Pancreas (tissue), 10 donors: Measurements from ENCODE around the gene SIAH2. TPM values are rescaled to one million over a fixed set of nuclear protein-coding genes. Genes with fewer than 3 reads are reported as not detected.

Experiments
- ATAC-seq, 4 donors: fragments of 200-7000 bp; cut with Tn5 transposase; one replicate each; pipeline versions ENCODE4 v1.8.0 to v1.9.1; 2020; ENCODE audit warnings: mild to moderate bottlenecking in 4 of 4, moderate library complexity in 4 of 4
- DNase-seq, 6 donors: peaks; one replicate each; pipeline ENCODE4 v3.0.0-alpha.2; 2020
- FAIRE-seq: peaks from 2 replicates; lab custom pipeline; 2012; peaks lifted over from hg19 to GRCh38; lab: Jason Lieb, UNC
- H3K27ac ChIP-seq, 4 donors: fragments of 200-600 bp; sonication (generic); 1 replicate in 3 of 4; 2 replicates in 1 of 4; pipeline versions ENCODE4 v1.5.0 to v1.8.0; 2020
- H3K27me3 ChIP-seq, 4 donors: fragments of 200-600 bp; one replicate each; pipeline ENCODE4 v1.8.0; 2021
- H3K36me3 ChIP-seq, 3 donors: fragments of 200-600 bp; sonication (generic) in 1 of 3; one replicate each; pipeline versions ENCODE4 v1.5.0 to v1.8.0; 2020 to 2021
- H3K4me1 ChIP-seq, 3 donors: fragments of 200-600 bp; one replicate each; pipeline ENCODE4 v1.8.0; 2021
- H3K4me3 ChIP-seq, 4 donors: fragments of 200-600 bp; sonication (generic) in 2 of 4; one replicate each; pipeline versions ENCODE4 v1.5.0 to v1.8.0; 2020 to 2021
- H3K9me3 ChIP-seq, 4 donors: fragments of 200-600 bp; one replicate each; pipeline ENCODE4 v1.8.0; 2021
- CTCF ChIP-seq, 4 donors: fragments of 200-600 bp; sonication (generic) in 3 of 4; IDR thresholded peaks; one replicate each; pipeline versions ENCODE4 v1.5.0 to v1.8.0; 2021; ENCODE audit warnings: antibody characterized with exemption in 4 of 4
- WGBS, 2 donors: extraction: QIAGEN DNeasy Blood & Tissue Kit; methylation state at CpG; one replicate each; pipeline ENCODE4 v1.1.7; 2013; 5-methylcytosine and 5-hydroxymethylcytosine counted together
- intact Hi-C, 3 donors: fragments of 100-400 bp; cut with DNase I; formaldehyde crosslinking; loops; one replicate each; pipeline versions ENCODE4 v1.11.1 to v1.14.2; 2022
- polyA plus RNA-seq, 2 donors: library from polyadenylated mRNA; stranded (reverse); fragments of 200-250 nt; gene quantifications; one replicate each; pipeline ENCODE4 v1.2.3, GENCODE V29; 2013
- total RNA-seq, 6 donors: library from RNA; stranded (reverse); fragmentation: NEBNext Ultra II Directional in 4 of 6; extraction: Animal tissue kit (Norgen Biotek cat#: 25700) in 4 of 6; gene quantifications; one replicate each; pipeline versions ENCODE4 v1.2.1 to v1.2.4, GENCODE V29; 2021 to 2023
- donor health status: healthy with polysubstance abuse.
- donor health status: DM: no; HTN: no; CAD: no; lungs with moderate emphysema.
- donor health status: DM: no; HTN: no; CAD: no.
- donor health status: control.
- donor health status: control.
- donor health status: Bipolar disorder and iron deficiency.
- donor health status: DM: yes; HTN: yes; CAD: no.
- donor health status: DM: no; HTN: no; CAD: no.
- donor health status: DM: no; HTN: no; CAD: no.
- donor health status: DM: yes; HTN: yes; CAD: no.

SIAH2 gene
- total and polyA plus RNA-seq, 8 donors, result 5.5 to 14.9 (median 13.1) TPM

GRCh38 chr3:150703299-150703755 lies 59.6 kb downstream of the SIAH2 start:
- intact Hi-C loops, result no loop called here
- 1 to 2% methylated on average over 14 to 29 of the region's 29 CpGs for WGBS, 2 donors
- peak; percentile 29 to 70 (median 61) for ATAC-seq
- Histone ChIP-seq H3K36me3 (no peaks in the 10 kb centered on the region), H3K27me3 (no peaks in the 10 kb centered on the region), H3K9me3 (no peaks in the 10 kb centered on the region), H3K4me1 (no peaks in the 10 kb centered on the region), H3K27ac (peak overlapping the region in 2 of 4 donors; percentile 11 to 27), H3K4me3 (peak overlapping the region; percentile 30 to 69 (median 42))
- FAIRE-seq, result no peak
- DNase-seq, result peak in 3 of 6 donors; percentile 39 to 65 (median 48)
- TF ChIP-seq CTCF (IDR thresholded peaks at IDR 0.05), result no peak

- H3K4me1 ChIP-seq, result no peaks in the 10 kb centered on the region
- intact Hi-C loops, result no loop called here
- H3K27ac ChIP-seq, result no peak overlapping the region
- TF ChIP-seq CTCF (IDR thresholded peaks at IDR 0.05), result no peak
- no peaks in the 10 kb centered on the region for H3K36me3 ChIP-seq
- no peaks in the 10 kb centered on the region for H3K9me3 ChIP-seq
- WGBS, 2 donors, result 43 to 59% methylated on average over 2 of the region's 2 CpGs
- FAIRE-seq (no peak), DNase-seq (no peak), ATAC-seq (no peak)
- no peaks in the 10 kb centered on the region for H3K27me3 ChIP-seq
- H3K4me3 ChIP-seq, result no peak overlapping the region
Measured at GRCh38 chr3:150699068-150699639, 63.8 kb downstream of the SIAH2 start.

- H3K4me1 ChIP-seq, result no peaks in the 10 kb centered on the region
- TF ChIP-seq CTCF (IDR thresholded peaks at IDR 0.05), result no peak
- DNase-seq (no peak), ATAC-seq (no peak), FAIRE-seq (no peak)
- H3K27me3 ChIP-seq, result no peaks in the 10 kb centered on the region
- intact Hi-C loops, result no loop called here
- H3K36me3 ChIP-seq, result no peaks in the 10 kb centered on the region
- H3K27ac ChIP-seq, result no peak overlapping the region
- no peaks in the 10 kb centered on the region for H3K9me3 ChIP-seq
- H3K4me3 ChIP-seq, result no peak overlapping the region
Measured at GRCh38 chr3:150697646-150698045, 65.3 kb downstream of the SIAH2 start.

GRCh38 chr3:150691414-150692040 lies 71.4 kb downstream of the SIAH2 start:
- FAIRE-seq, result no peak
- DNase-seq, result no peak
- Histone ChIP-seq H3K4me1 (no peaks in the 10 kb centered on the region), H3K36me3 (no peaks in the 10 kb centered on the region), H3K27me3 (no peaks in the 10 kb centered on the region), H3K27ac (no peak overlapping the region), H3K4me3 (no peak overlapping the region), H3K9me3 (no peaks in the 10 kb centered on the region)
- intact Hi-C loops, result no loop called here
- TF ChIP-seq CTCF (IDR thresholded peaks at IDR 0.05), result no peak
- no peak for ATAC-seq
- WGBS, 2 donors, result 88 to 91% methylated on average over 2 of the region's 2 CpGs

Other genes with a start within 250 kb of the SIAH2 start
- gene SERP1, start 216.7 kb downstream of the SIAH2 start, total RNA-seq, result 100 to 1,000 TPM; 113 to 197 (median 156) TPM
- 10 to 100 TPM; 69.2 to 70.7 TPM for gene SERP1, start 216.7 kb downstream of the SIAH2 start, polyA plus RNA-seq
- gene EIF2A, start 216.4 kb downstream of the SIAH2 start, total RNA-seq, result 10 to 100 TPM; 51.6 to 89.1 (median 63.9) TPM
- gene EIF2A, start 216.4 kb downstream of the SIAH2 start, polyA plus RNA-seq, result 10 to 100 TPM; 46.4 to 67.2 TPM
- 10 to 100 TPM; 29.0 to 56.9 (median 42.1) TPM for gene SELENOT, start 159.8 kb downstream of the SIAH2 start, total RNA-seq
- gene SELENOT, start 159.8 kb downstream of the SIAH2 start, polyA plus RNA-seq, result 10 to 100 TPM; 11.2 to 51.1 TPM
- gene ERICH6, start 59.2 kb downstream of the SIAH2 start, total RNA-seq, result under 1 TPM in 1 of 6 donors, not detected in 5; 0.09 TPM
- not detected for gene ERICH6, start 59.2 kb downstream of the SIAH2 start, polyA plus RNA-seq
- gene MINDY4B, start 142.3 kb upstream of the SIAH2 start, total RNA-seq, result not detected
- gene MINDY4B, start 142.3 kb upstream of the SIAH2 start, polyA plus RNA-seq, result not detected
- gene CLRN1, start 209.6 kb upstream of the SIAH2 start, total RNA-seq, result not detected
- not detected for gene CLRN1, start 209.6 kb upstream of the SIAH2 start, polyA plus RNA-seq